HG02840 (cell line): ENCODE data around the gene GNB1L.
"Not testable (repeated sequence)": the region's sequence is repeated elsewhere in the genome, so short reads cannot be mapped to it uniquely, and the experiment has no call there.

Experiments used
- ATAC-seq: cut with Tn5 transposase; IDR thresholded peaks from one replicate; pipeline ENCODE4 v1.9.1; 2021; ENCODE audit warnings: mild to moderate bottlenecking, moderate library complexity, moderate number of reproducible peaks; ENCODE audit not compliant: unreplicated experiment, low FRiP score

Gene GNB1L

DNA sequence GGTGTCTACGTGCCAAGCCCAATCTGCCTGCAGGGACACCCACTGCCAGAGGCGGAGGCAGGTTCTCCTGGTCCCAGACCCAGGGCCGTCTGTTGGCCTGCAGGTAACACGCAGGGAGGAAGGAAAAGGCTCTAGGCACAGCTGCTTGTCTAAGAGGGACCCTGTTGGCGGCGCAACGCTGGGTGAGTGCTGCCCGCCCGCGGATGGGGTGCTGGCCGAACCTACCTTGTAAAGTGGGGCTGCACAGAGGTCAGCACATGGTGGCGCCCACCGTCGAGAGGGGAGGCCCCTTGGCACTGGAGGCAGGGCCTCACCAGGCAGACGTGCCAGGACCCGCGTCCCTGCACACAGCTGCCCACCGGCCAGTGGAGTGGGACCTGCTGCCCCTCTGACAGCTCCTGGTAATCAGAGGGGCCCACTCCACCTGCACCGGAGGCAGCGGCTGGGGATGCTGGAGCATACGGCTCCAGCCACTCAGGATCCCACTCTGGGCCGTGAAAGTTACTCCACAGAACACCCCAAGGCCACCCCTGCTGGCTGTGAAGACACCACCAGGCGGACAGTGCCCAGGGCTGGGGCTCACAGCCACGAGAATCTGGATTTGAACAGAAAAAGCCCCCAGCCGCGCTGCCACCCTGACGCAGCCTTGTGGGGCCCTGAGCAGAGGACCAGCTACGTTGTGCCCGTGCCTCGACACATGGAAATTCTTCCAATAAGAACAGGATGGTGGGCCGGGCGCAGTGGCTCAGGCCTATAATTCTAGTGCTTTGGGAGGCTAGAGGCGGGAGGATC lies 70.1 kb downstream of the GNB1L start:
- no peak for ATAC-seq

DNA sequence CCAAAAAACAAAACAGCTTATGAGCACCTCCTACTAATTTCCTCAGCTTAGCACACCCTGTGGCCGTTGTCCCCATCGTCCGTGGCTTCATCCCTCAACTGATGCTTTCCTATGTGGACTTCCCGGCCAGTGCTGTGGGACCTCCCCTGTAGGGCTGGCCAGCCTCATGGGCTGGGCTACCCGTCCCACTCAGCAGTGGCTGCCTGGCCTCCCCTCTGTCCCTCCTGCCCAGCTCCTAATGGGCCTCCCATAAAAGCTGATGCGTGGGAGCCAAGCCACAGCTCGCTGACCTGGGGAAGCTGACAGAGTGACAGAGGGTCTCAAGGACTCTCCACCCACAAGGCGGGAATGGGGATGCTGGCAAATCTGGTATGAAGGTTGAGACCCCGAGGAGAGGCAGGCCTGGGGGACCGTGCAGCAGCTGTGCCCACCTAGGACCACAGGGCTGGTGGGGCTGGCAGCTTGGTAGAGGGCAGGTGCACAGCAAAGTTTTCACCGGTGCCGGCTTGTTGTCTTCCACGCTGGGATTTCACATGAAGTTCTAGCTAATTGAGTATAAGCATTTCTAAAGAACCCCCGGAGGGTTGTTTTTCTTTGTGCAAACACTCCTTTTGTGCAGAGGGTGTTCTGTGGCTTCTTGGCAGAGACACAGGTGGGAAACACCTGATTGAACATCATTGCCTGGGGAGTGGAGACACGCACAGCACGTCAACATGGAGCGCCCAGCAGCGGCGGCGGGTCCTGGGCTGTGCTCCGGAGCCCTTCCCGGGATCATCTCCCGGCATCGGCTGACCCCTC lies 70.9 kb downstream of the GNB1L start:
- no peak for ATAC-seq

DNA sequence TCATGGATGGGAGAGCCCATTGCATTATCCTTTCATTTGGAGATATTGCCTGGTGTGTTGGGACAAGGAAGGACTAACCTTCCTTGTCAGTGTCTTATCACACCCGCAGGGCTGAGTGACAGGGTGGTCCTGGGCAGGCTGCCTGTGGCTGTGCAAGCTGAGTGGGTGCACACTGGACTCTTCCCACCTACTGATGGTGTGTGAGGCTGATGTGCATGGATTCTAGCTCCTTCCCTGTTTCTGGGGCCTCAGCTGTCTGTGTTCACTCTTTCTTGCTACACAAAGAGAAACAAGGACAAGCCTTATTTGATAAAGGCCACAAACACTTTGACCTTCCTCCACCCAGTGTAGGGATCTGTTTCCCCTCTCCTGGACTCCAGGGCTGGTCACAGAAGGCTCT lies 72.1 kb downstream of the GNB1L start:
- ATAC-seq, result no peak

DNA sequence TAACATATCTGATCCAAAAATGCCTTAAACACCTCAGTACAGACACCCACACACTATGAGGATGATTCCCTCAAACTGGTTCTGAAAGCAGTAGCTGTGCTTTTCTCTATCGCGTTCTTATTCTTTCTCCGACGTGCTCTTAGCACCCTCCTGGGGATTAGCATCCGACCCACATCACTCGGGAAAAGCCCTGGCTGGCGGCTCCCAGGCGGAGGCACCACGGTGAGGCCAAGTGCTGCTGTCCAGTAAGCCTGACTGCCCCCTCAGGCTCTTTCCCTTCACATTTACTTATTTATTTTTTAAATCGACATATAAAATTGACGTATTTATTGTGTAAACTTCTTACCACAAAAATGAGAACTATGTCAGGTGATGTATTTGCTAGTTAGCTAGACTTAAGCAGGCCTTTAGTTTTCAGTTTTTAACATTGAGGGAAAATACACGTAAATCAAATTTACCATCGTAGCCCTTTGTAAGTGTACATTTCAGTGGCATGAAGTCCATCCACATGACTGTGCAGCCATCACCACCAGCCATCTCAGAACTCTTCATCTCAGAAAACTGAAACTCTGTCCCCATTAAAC lies 74.9 kb downstream of the GNB1L start:
- no peak for ATAC-seq

DNA sequence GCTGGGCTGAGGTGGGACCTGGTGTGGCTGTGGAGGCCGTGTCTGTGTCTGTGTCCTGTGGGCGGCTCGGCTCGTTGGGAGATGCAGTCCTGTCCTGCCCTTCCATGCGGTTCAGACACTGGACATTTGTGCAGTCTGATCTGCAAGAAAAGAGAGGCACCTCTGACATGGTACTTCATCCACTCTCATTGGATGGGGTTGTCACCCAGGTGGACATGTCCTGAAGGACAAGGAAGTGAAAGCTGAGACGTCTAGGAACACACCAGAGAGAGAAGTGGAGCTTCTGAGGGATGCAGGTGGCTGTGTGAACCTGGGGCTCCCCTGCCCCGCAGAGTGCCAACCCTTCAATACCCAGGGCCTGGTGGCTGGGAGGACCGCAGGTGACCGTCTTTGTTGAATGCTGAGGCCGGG lies 75.7 kb downstream of the GNB1L start:
- no peak for ATAC-seq

DNA sequence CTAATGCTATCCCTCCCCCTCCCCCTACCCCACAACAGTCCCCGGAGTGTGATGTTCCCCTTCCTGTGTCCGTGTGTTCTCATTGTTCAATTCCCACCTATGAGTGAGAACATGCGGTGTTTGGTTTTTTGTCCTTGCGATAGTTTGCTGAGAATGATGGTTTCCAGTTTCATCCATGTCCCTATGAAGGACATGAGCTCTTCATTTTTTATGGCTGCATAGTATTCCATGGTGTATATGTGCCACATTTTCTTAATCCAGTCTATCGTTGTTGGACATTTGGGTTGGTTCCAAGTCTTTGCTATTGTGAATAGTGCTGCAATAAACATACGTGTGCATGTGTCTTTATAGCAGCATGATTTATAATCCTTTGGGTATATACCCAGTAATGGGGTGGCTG lies 77.5 kb downstream of the GNB1L start:
- ATAC-seq, result not testable (repeated sequence)

DNA sequence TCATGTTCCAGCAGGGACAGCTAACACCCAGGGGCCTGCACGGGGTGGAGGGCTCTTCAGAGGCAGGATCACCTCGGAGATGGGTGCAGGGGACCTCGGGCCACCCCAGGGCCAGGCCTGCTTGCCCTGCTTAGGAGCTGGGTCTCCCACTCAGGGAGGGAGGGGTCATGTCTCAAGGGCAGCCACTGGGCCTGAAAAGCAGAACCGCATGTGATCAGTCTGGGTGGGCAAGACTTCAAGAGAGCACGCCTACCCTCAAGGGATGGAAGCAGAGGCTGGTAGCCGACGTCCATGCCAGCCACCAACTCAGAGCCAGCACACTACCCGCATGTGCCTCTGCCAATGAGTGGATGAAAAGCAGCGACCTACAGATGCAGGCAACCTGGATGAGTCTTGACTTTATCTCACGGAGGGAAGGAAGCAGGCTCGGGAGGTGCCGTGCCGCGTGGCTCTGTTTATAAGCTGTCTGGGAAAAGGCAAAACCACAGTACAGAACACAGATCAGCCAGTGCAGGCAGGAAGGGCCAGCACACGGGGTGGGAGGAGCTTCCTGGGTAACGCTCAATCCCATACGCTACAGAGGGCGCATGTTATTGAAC lies 78.1 kb downstream of the GNB1L start:
- no peak for ATAC-seq

DNA sequence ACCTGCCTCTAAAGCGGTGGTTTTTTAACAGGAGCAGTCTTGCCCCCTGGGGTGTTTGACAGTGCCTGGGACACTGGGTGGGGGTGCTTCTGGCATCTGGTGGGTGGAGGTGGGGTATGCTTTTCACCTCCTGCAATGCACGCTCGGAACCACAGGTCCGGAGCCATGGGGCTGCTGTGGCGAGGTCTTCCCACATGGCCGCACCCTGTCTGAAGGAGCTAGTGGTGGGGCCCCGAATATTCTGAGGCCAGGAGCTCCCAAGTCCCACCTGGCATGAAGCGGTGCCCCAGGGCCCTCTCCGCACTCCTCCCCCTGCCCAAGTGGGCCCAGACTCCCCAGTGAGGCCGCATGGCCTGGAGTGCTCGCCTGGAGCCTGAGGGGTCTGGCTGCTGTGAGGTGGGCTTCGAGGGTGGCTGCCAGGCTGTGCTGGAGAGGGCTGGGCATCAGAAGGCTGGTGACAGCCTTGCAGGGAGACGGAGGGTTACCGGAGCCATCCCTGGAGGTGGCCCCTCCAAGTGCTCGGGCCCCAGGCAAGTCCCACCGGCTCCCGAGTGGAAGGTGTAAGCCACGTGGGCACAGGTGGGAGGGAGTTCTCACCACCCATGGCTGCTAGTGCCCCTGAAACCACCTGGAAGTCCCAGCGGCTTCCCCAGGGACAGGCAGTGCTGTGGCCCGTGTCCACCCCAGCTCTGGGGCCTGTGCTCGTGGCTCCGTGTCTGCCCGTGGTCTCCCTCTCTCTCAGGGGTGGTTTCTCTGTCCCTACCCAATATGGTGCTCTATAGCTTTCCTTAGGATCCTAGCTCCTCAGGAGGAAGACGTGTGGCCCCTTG lies 79.0 kb downstream of the GNB1L start:
- no peak for ATAC-seq

DNA sequence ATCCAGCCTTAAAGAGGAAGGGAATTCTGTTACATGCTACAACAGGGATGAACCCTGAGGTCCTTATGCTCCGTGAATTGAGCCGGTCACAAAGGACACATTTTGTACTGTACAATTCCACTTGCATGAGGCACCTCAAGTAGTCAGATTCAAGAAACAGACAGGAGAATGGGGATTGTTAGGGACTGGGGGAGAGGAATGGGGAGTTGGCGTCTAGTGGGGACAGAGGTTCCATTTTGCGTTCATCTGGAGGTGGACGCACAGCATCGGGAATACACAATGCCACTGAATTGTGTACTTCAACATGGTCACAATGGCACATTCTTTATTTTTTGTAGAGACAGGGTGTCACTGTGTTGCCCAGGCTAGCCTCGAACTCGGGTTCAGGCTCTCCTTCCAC lies 80.0 kb downstream of the GNB1L start:
- ATAC-seq, result no peak

DNA sequence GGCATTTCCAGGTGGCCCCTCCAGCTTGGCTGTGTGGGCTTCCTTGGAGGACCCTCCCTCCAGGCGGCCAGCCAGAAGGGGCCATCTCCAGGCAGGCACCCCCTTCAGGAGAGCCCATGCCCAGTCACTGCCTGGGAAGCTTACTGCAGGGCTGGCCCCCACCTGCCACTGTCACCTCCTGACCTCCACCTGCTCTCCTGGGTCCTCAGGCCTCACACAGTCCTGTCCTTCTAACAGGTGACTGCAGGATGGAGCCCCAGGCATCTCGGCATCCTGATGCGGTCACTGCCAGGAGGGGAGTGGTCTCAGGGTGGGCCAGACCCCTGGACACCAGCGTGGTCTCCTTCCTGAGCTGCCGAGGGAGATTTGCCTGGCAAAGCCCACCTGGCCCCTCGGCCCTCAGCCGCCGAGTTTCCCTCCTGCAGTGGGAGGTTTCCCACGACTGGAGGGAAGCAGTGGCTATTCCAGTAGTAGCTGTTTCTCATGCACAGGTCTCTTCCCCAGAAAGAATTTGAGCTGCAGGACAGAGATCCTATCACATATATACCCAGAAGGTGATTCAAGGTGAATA lies 81.1 kb downstream of the GNB1L start:
- no peak for ATAC-seq

DNA sequence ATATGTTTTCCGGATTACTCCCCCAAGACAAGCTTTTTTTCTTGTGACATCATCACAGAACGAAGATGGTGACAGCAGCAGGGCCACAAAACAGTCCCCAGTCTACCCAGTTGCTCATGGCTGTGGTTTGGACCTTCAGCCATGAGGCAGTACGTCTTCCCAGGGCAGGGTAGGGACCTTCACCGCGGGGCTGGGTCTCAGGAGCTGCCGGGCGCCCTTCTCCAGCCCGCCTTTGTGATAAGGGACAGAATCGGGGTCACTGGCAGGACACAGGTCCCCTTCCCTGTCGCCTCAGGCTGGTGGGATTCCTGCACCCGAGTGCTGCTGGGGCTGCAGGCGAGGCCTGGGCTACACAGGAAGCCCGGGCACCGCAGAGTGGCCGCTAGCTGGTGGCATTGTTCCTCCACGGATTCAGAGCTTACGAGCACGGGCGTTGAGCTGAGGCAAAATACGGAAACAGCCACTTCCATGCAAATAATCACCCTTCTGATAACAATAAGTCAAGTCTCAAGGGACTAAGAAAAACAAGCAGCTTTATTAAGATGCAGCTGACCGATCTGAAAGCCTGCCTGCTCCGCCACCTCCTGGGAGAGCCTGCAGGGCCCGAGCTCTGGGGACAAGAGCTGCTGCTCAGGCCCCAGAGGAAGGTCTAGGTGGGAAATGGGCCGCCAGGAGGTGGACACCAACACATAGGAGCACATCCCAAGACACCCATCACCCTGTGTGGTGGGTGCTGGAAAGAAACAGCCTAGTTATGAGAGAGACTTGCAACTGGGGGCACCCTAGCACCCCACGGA lies 81.8 kb downstream of the GNB1L start:
- ATAC-seq, result no peak

DNA sequence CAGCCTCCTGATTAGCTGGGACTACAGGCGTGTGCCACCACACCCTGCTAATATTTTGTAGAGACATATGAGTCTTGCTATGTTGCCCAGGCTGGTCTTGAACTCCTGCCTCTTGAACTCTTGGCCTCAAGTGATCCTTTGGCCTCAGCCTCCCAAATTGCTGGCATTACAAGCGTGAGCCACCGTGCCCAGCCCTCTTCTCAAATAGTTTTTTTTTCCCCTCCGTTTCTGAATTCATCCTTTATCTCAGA lies 82.3 kb downstream of the GNB1L start:
- no peak for ATAC-seq

DNA sequence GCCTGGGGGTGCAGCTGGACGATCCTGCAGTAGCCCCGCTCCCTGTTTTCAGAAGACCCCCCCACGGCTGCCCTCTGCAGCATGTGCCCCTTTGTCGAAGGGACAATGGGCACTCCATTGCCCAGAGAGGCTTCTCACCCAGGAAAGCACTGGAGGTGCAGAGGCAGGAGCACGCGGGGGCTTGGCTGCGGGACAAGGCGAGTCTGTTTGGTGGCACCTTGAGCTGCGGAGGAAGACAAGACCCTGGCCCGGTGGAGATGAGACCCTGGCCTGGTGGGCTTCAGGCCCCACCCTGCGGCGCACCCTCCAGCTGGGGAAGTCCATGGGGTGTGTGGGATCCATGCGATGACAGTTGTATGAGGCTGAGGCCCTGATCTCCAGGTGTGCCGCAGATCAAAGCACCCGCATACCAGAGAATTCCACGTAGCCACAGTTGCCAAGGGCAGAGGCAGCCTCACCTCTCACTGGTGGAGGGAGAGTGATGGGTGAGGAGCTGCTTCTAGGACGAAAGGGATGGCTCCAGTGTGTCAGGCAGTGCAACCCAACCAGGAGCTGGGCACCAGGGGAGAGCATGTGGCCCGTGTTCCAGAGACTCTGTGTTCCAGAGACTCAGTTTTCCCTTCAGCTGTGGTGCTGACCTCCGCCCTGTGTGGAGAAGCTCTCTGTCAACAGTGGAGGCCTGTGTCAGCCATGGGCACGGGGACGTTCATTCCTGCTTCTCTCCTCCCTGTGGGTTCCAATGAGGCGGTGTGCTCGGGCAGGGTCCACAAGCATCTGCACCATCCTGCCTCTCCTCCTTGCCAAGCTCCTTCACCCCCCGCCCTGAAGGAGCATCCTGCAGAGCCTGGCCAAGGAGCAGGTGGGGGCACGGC lies 84.1 kb downstream of the GNB1L start:
- no peak for ATAC-seq

DNA sequence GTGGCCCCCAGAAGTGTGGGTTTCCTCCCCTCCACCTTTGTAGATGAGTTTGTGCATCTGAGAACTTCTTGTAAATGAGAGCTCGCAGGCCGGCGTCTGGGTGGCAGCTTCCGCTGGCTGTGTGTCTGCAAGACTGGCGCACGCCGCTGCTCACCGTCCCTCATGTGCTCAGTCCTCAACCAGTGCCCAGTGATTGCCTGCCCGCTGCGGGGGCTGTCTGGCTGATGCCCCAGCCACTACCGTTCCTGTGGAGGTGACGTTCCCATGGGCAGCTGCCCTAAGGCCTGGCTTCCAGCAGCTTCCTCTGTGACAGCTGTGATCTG lies 85.3 kb downstream of the GNB1L start:
- ATAC-seq, result no peak

DNA sequence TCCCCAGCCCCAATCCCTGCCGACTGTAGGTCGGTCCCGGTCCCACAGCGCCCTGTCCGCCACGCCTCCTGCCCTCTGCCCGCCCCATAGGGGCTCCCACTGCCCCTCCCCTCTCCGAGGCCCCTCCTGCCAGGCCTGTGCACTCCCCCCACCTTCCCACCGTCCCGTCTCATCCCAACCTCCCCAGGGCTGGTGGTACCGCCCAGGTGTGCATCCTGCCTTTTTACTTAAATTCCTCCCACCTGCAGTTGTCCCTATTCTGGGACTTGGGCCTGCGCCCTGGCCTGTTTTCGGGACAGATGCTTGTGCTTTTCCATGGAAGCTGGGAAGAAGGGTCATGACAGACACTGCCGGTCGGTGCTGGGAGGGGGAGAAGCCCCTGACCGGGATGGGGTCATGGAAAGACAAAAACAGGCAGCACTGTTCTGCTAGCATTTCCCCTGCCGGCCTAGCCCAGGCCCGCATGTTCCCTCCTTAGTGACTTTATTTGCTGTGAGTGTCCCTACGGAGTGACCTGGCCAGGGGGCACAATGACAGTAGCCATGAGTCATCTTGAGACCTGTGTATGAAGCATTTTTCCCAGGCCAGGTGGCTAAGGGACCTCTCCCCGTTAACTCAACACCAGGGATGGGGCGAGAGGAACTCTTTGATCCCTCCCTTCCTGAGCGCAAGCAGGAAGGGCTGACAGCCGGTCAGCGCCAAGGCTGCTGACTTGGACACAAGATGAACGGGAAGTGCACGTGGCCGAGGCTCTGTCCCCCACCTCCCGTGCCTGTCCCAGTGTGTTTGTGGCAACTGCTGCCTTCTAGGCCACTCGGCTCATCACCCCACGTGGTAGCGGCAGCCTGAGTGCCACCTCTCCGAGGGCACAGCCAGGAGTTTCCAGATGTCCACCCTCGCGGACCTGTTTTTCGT lies 87.0 kb downstream of the GNB1L start:
- ATAC-seq, result no peak

DNA sequence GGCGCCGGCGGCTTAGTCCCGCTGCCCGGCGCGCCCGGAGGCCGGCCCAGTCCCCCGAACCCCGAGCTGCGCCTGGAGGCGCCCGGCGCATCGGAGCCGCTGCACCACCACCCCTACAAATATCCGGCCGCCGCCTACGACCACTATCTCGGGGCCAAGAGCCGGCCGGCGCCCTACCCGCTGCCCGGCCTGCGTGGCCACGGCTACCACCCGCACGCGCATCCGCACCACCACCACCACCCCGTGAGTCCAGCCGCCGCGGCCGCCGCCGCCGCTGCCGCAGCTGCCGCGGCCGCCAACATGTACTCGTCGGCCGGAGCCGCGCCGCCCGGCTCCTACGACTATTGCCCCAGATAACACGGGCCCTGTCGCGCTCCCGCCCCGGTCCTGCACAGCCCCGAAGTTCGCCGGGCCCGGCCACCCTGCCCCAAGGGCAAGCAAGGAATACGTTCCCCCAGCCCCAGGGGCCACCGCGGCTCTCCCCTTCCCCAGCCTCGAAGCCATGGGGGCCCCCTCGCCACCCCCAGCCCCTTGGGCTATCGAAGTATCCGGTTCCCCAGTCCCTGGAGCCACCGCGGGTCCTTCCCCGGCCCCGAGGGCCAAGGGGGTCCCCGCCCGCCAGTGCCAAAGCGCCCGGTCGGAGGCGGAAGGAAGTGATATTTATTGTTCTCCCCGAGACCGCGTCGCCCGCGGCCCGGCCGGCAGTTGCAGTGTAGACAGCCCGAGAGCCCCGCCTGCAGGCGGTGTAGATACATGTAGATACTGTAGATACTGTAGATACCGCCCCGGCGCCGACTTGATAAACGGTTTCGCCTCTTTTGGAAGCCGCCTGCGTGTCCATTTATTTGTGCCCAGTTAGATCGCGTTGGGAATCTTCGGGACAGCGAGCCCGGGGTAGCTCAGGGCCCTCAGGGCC lies 87.9 kb downstream of the GNB1L start:
- no peak for ATAC-seq

DNA sequence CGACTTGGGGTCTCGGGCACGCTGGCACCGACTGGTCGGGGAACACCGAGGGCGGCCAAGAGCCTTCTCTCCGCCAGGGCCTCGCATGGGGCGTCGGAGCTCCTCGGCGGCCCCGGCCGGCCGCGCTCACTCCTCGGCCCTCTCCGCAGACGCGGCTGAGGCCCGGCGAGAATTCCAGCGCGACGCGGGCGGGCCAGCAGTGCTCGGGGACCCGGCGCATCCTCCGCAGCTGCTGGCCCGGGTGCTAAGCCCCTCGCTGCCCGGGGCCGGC lies 88.5 kb downstream of the GNB1L start:
- no peak for ATAC-seq
